GM12892 (cell line): ENCODE measurements around the gene CLEC18A.

Experiments used
- POLR2A ChIP-seq: IDR thresholded peaks from 2 replicates; pipeline ENCODE4 v1.6.1; 2011; ENCODE audit warnings: low read depth, low read length, control low read depth
- POLR2AphosphoS5 ChIP-seq: IDR thresholded peaks from 2 replicates; pipeline ENCODE4 v1.6.1; 2011; ENCODE audit warnings: low read depth, low read length, control low read depth

DNA sequence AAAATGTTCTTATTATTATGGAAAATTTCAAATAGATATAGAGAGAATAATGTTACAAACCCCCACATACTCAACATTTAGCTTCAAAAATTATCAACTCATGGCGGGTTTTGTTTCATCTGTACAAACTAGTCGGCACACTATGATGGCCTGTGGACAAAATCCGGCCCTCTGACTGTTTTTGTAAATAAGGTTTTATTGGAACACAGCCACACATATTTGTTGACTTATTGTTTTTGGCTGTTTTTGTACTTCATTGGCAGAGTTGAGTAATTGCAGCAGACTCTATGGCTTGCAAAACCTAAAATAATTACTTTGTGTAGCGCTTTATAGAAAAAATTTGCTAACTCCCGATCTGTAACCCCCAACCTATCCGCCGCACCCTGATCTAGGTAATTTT, 41.4 kb upstream of the CLEC18A start:
- no peak for TF ChIP-seq POLR2A
- no peak for TF ChIP-seq POLR2AphosphoS5
